IPS-18a (cell line): ENCODE results near the gene MEIS2.
A peak's percentile ranks its signal among the peaks of the same experiment; 100 is the strongest.

Experiments
- H3K27ac ChIP-seq: one replicate; pipeline ENCODE4 v1.5.1; 2013; ENCODE audit warnings: low read length
- H3K27me3 ChIP-seq: one replicate; pipeline ENCODE4 v1.6.1; 2013; ENCODE audit warnings: mild to moderate bottlenecking, low read length; ENCODE audit not compliant: control insufficient read depth, insufficient read depth
- H3K36me3 ChIP-seq: one replicate; pipeline ENCODE4 v1.6.1; 2013; ENCODE audit warnings: low read depth, low read length; ENCODE audit not compliant: control insufficient read depth
- H3K4me1 ChIP-seq: one replicate; pipeline ENCODE4 v1.6.1; 2013; ENCODE audit warnings: low read depth, low read length; ENCODE audit not compliant: control insufficient read depth
- H3K4me3 ChIP-seq: one replicate; pipeline ENCODE4 v1.5.1; 2013; ENCODE audit warnings: low read length
- H3K9ac ChIP-seq: one replicate; pipeline ENCODE4 v1.6.1; 2013; ENCODE audit warnings: mild to moderate bottlenecking, low read length, moderate library complexity
- H3K9me3 ChIP-seq: one replicate; pipeline ENCODE4 v1.6.1; 2013; ENCODE audit warnings: low read depth, low read length; ENCODE audit not compliant: control insufficient read depth

The MEIS2 gene

DNA sequence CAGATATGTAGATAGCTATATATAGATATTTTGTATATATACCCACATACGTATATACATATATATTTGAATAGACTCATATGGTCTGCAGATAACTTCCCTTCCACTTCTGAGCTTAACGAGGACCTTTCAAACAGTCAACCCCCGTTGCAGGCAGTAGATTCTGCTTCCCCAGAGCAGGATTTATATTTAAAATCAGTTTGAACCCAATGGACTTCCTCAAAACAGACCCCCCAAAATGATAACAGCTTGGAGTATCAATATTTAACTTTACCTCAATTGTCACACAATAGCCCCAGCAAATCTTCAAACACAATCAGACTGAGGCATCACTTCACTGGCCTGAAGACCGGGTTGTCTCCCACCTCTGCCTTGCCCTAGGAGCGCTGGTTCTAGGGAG lies 218.3 kb downstream of the MEIS2 start:
- peaks cover 100% of the 10 kb centered on the region for H3K27me3 ChIP-seq
- no peak overlapping the region for H3K4me3 ChIP-seq
- H3K4me1 ChIP-seq = peaks cover 62% of the 10 kb centered on the region
- H3K9ac ChIP-seq = no peak overlapping the region
- no peaks in the 10 kb centered on the region for H3K9me3 ChIP-seq
- no peak overlapping the region for H3K27ac ChIP-seq
- no peaks in the 10 kb centered on the region for H3K36me3 ChIP-seq

DNA sequence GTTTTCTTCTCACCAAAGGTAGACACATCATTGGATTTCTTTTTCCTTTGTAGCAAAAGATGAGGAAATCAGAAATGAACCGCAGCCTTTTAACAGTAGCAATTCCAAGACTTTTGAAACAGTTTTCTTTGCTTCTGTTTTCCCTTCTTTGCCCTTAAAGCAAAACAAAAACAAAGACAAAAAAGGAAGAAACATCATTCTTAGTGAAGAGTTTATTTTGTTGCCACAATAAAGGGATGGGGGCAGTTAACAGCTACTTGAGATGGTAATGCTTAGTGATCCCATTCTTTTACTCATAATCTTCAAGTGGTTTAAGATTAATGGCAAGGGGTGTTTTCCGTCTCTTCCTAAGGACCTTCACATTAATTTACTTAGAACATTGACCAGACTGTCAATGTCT lies 218.8 kb downstream of the MEIS2 start:
- H3K27ac ChIP-seq = no peak overlapping the region
- H3K9ac ChIP-seq = no peak overlapping the region
- peaks cover 100% of the 10 kb centered on the region for H3K27me3 ChIP-seq
- H3K36me3 ChIP-seq = no peaks in the 10 kb centered on the region
- peaks cover 64% of the 10 kb centered on the region for H3K4me1 ChIP-seq
- H3K4me3 ChIP-seq = no peak overlapping the region
- H3K9me3 ChIP-seq = no peaks in the 10 kb centered on the region

DNA sequence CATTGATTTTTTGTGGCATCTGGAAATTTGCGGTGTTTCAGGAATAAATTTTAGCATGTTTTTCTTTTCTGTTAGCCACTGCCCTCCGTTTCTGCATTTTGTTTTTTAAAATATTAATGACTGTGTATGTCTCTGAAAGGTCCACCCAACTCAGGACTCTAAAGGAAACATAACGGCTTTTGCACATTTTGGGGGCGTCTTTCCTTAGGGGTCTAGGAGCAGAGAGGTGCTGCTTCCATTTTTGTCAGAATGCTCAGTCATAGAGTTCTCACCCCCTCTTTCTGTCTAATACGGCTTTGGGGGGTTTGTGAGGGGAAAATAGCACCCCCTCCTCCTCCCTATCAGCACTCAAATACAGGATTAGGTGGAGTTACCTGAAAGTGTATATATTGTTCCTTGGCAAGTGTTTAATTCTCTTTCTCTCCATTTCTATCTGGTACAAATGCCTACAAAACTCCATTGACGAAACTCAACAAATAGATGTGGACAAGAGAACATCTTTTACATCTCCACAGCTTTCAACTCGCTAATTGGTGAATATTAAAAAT lies 219.4 kb downstream of the MEIS2 start:
- peaks cover 59% of the 10 kb centered on the region for H3K4me1 ChIP-seq
- no peak overlapping the region for H3K9ac ChIP-seq
- no peaks in the 10 kb centered on the region for H3K9me3 ChIP-seq
- H3K36me3 ChIP-seq = no peaks in the 10 kb centered on the region
- peak overlapping the region; percentile 55 for H3K4me3 ChIP-seq
- H3K27ac ChIP-seq = no peak overlapping the region
- H3K27me3 ChIP-seq = peaks cover 100% of the 10 kb centered on the region

DNA sequence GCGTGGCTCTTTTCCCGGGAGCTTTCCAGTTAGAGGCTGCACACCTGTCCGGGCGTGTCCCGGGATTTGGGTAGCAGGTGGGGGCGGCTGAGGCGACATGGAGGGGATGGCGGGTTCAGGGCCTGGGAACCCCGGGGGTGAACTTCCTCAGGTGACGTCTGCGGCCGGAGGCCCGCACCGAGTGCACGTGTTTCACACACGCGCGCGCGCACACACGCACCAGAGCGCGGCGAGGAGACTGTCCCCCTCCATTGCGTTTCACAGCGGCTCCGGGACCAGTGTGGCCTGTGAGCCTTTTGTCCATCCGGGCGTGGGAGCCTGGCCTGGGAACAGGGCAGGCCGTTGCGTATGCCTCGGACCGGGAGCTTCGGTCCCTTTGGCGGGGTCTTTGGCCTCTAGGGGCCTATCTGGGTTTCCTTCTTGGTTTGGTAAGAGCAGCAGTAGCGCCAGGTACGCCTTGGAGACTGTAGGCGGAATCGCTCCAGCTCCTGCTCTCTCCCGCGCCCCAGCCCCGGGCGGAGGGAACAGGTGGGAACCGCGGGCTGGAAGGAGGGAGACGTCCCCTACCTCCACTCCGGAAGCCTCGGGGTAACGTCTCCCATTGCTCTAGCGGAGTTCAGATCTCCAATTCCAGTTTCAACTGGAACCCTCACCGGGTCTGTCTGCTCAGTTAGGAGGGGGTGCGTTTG lies 220.0 kb downstream of the MEIS2 start:
- H3K27ac ChIP-seq = no peak overlapping the region
- H3K9ac ChIP-seq = no peak overlapping the region
- H3K27me3 ChIP-seq = peaks cover 99% of the 10 kb centered on the region
- H3K4me3 ChIP-seq = peak overlapping the region; percentile 55
- H3K9me3 ChIP-seq = no peaks in the 10 kb centered on the region
- H3K4me1 ChIP-seq = peaks cover 52% of the 10 kb centered on the region
- no peaks in the 10 kb centered on the region for H3K36me3 ChIP-seq

DNA sequence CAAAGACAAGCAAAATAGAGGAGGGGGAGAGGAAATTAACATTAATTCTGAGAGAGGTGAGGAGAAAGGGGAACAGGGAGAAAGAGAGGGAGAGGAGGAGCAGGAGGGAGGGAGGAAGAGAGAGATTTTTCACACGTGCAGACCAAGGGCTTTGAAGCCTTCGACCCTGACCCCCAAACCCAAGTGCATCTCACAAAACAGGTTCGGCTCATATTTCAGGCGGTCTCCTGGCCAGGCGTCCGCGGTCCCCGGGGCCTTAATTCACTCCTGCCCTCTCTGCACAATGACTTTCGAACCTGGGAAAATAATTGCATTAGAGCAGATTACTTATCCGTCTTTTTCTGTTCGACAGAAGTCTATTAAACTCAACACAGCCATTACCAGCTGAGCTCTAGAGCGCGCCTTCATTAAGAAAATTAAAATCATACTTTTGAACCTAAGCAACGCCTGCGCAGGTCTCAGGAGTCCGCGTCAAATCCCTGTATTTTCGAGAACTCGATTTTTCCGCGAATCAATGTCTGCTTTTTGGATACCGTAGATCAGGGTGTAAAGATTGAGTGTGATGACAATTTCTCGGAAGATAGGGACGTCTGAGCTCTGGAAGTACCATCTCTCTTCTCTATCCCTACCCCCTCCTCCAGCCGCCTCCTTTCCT lies 220.7 kb downstream of the MEIS2 start:
- H3K4me1 ChIP-seq = peaks cover 46% of the 10 kb centered on the region
- peak overlapping the region; percentile 55 for H3K4me3 ChIP-seq
- H3K9me3 ChIP-seq = no peaks in the 10 kb centered on the region
- no peak overlapping the region for H3K27ac ChIP-seq
- no peak overlapping the region for H3K9ac ChIP-seq
- no peaks in the 10 kb centered on the region for H3K36me3 ChIP-seq
- peaks cover 93% of the 10 kb centered on the region for H3K27me3 ChIP-seq

DNA sequence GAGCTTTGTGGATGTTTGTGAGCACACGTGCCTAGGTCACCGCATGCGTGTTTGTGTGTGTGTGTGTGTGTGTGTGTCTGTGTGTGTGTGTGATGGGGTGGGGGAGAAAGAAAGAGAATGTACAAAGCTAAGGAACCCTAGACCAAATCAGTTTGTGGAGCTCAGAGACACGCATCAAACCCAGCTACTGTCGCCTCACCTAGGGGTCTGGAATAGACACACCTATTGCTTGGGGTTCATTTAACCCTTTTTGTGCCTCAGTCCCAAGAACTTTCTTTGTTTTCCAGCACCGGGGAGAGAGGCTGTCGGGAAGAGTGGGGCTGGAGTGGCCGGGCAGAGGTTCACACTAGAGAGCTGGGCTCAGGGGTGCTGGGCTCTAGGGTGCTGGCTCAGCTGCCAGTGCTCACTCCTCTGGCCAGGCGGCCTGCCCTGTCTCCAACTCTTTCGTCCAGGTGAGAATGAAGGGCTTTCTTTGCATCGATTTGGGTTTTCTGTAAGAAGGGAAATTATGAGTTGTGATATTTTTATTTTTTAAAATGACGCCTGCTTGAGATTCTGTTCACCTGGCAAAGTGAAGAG lies 221.6 kb downstream of the MEIS2 start:
- Histone ChIP-seq H3K27me3 (peaks cover 83% of the 10 kb centered on the region), H3K36me3 (no peaks in the 10 kb centered on the region), H3K9me3 (no peaks in the 10 kb centered on the region), H3K9ac (no peak overlapping the region), H3K4me1 (peaks cover 36% of the 10 kb centered on the region), H3K27ac (no peak overlapping the region), H3K4me3 (peak overlapping the region; percentile 55)

DNA sequence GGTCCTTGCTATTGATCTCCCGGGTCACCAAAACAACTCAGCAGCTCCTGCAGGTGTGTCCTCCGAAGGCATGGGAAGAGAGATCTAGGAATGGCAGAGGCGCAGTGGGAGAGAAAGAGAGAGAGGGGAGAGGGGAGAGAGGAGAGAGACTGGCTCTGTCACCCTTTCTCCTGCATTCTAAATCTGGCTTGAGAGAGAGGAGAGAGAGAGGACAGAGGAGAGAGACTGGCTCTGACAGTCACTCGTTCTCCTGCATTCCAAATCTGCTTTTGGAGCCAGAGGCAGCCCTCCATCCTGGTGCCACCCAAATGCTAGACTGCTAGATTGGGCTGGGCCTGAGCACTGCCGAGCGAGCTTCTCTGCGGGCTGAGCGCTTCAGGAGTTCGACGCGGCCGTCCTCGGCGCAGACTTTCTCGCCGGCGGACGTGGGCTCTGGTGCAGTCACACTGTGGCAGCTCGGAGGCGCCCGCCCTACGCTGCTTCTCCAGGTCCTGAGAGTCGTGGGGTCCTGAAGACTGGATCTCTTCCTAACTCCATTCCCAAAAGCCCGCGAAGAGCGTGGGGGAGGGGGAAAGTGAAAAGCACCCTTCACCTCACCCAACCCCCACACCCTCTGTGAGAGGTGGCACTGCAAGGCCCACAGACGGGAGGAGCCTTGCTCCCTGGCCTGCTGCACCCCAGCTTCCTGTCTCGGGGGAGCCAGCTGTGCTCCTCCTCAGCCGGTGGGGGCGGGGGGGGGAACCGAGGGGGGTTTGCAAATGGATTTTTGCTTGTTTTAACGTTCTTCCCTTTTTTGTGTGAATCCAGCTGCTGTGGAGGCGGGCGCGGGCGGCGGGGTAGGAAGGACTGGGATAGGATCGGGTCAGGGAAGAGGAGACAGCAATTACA lies 222.3 kb downstream of the MEIS2 start:
- peaks cover 32% of the 10 kb centered on the region for H3K4me1 ChIP-seq
- no peak overlapping the region for H3K9ac ChIP-seq
- no peaks in the 10 kb centered on the region for H3K36me3 ChIP-seq
- no peaks in the 10 kb centered on the region for H3K9me3 ChIP-seq
- peak overlapping the region; percentile 55 for H3K4me3 ChIP-seq
- no peak overlapping the region for H3K27ac ChIP-seq
- peaks cover 76% of the 10 kb centered on the region for H3K27me3 ChIP-seq

DNA sequence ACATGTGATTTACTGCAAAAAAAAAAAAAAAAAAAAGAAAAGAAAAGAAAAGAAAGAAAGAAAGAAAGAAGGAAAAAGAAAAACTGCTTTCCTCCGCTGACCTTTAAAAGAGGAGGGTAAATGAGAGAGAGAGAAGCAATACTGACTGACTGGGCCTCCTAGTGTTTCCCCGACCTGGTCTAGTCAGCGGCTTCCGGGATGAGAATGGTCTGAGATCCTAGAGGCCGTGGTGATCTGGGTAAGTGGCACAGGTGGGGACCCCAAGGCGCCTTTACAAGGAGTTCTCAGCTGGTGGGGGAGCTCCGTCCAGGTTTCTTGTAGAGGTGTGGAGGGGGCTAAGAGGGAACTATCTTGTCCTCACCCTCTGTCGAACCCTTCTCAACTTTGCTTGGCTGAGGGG lies 223.1 kb downstream of the MEIS2 start:
- H3K4me3 ChIP-seq = peak overlapping the region; percentile 55
- H3K27me3 ChIP-seq = peaks cover 68% of the 10 kb centered on the region
- H3K36me3 ChIP-seq = no peaks in the 10 kb centered on the region
- peaks cover 25% of the 10 kb centered on the region for H3K4me1 ChIP-seq
- no peak overlapping the region for H3K9ac ChIP-seq
- no peak overlapping the region for H3K27ac ChIP-seq
- H3K9me3 ChIP-seq = no peaks in the 10 kb centered on the region

DNA sequence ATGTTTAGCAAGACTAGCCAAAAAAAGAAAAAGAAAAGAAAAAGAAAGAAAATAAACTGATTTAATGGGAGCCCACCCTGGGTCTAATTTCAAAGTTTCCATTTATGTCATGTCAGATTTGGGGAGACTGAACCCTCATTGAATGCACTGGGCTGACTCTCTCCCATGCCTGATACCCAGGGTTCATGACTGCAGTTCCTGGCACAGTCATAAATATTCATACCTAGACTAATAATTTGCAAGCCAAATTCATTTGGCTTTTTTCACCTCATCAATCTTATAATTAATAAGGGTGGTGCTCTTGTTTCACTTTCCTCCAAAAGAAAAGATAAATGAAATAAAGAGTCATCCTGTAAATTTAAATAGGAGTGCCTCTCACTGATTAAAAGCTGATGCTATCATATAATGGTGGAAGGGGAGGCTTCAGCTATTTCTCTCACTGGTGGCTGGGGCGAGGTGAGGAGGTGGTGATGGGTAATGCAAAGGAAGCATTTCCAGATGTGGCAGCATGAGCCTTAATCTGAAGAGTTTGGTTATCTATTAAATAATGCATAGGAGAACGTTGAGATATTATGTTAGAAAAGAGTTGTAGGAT lies 224.5 kb downstream of the MEIS2 start:
- Histone ChIP-seq H3K27ac (no peak overlapping the region), H3K9ac (no peak overlapping the region)

DNA sequence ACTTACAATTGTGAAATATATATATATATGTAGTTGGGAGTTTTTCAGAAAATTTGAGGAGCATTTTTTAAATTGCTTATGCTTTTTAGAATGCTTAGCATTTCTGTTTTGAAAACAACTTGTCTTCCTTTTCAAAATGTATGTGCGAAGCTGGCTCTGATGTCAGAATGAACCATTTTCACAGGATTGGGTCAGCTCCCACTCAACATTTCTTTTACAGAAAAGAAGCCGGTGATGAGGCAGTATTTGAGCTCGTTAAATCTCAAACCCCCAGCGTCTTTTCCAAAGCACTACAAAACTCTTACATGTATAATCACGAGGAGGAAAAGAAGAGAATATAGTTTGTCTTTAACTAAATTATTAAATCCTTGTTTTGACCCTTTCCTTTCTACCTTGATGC lies 225.4 kb downstream of the MEIS2 start:
- no peaks in the 10 kb centered on the region for H3K36me3 ChIP-seq
- peaks cover 24% of the 10 kb centered on the region for H3K4me1 ChIP-seq
- H3K27me3 ChIP-seq = peaks cover 45% of the 10 kb centered on the region
- H3K9ac ChIP-seq = no peak overlapping the region
- no peaks in the 10 kb centered on the region for H3K9me3 ChIP-seq
- H3K4me3 ChIP-seq = no peak overlapping the region
- no peak overlapping the region for H3K27ac ChIP-seq

More for the DNA sequence above, 224.5 kb downstream of the MEIS2 start:
- Histone ChIP-seq H3K4me3 (no peak overlapping the region), H3K27me3 (peaks cover 54% of the 10 kb centered on the region), H3K9me3 (no peaks in the 10 kb centered on the region), H3K36me3 (no peaks in the 10 kb centered on the region), H3K4me1 (peaks cover 24% of the 10 kb centered on the region)

DNA sequence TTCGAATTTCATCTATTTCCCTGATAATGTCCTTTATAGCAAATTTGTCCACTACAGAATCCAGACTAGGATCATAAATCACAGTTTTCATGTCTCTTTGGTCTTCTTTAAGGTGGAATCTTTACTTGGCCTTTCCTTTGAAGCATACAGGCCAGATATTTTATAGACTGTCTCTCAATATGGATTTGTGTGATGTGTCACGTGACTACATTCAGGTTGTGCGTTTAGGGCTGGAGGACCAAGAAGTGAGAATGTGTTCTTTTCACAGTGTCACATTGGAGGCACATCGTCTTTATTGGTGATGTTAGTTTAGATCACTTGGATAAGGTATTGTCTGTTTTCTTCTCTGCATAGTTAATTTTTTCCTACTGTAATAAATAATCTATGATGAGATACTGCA lies 232.9 kb downstream of the MEIS2 start:
- H3K9me3 ChIP-seq = no peaks in the 10 kb centered on the region
- no peak overlapping the region for H3K9ac ChIP-seq
- H3K4me1 ChIP-seq = no peaks in the 10 kb centered on the region
- no peak overlapping the region for H3K27ac ChIP-seq
- no peaks in the 10 kb centered on the region for H3K27me3 ChIP-seq
- H3K4me3 ChIP-seq = no peak overlapping the region
- no peaks in the 10 kb centered on the region for H3K36me3 ChIP-seq
